ENCODE data around the gene KHDRBS1.
"Not testable (repeated sequence)": the region's sequence is repeated elsewhere in the genome, so short reads cannot be mapped to it uniquely, and the experiment has no call there.

Gene KHDRBS1

GRCh38 chr1:32013386-32014198 is at the start of gene KHDRBS1:
KHDRBS1 (plus strand) TSS chr1:32013868; CDS start chr1:32013996, 128 bp downstream.
- peak; percentile 99 for DNase-seq (ENCODE audit: low read depth)

GRCh38 chr1:31970873-31971272 is 42.8 kb upstream of the KHDRBS1 start:
- DNase-seq (ENCODE audit: low read depth): no peak

- DNase-seq (ENCODE audit: low read depth): no peak
These were observed 37.3 kb upstream of the KHDRBS1 start for GRCh38 chr1:31976401-31976800.

GRCh38 chr1:31977385-31978131 is 36.1 kb upstream of the KHDRBS1 start:
- DNase-seq (ENCODE audit: low read depth): no peak

GRCh38 chr1:31978843-31979400 is 34.7 kb upstream of the KHDRBS1 start:
- DNase-seq (ENCODE audit: low read depth): no peak

GRCh38 chr1:31980835-31981455 is 32.7 kb upstream of the KHDRBS1 start:
- DNase-seq (ENCODE audit: low read depth): no peak

- no peak for DNase-seq (ENCODE audit: low read depth)
These were observed 32.2 kb upstream of the KHDRBS1 start for GRCh38 chr1:31981456-31981839.

GRCh38 chr1:31981972-31982371 is 31.7 kb upstream of the KHDRBS1 start:
- no peak for DNase-seq (ENCODE audit: low read depth)

- DNase-seq (ENCODE audit: low read depth): peak; percentile 28
These were observed 29.0 kb upstream of the KHDRBS1 start for GRCh38 chr1:31984419-31985347.

- no peak for DNase-seq (ENCODE audit: low read depth)
These were observed 28.2 kb upstream of the KHDRBS1 start for GRCh38 chr1:31985430-31985829.

- no peak for DNase-seq (ENCODE audit: low read depth)
These were observed 26.5 kb upstream of the KHDRBS1 start for GRCh38 chr1:31987135-31987619.

GRCh38 chr1:31989964-31990363 is 23.7 kb upstream of the KHDRBS1 start:
- no peak for DNase-seq (ENCODE audit: low read depth)

- no peak for DNase-seq (ENCODE audit: low read depth)
These were observed 22.5 kb upstream of the KHDRBS1 start for GRCh38 chr1:31991182-31991581.

- no peak for DNase-seq (ENCODE audit: low read depth)
These were observed 18.4 kb upstream of the KHDRBS1 start for GRCh38 chr1:31995263-31995662.

- DNase-seq (ENCODE audit: low read depth): not testable (repeated sequence)
These were observed 17.5 kb upstream of the KHDRBS1 start for GRCh38 chr1:31996121-31996520.

- DNase-seq (ENCODE audit: low read depth): no peak
These were observed 11.8 kb upstream of the KHDRBS1 start for GRCh38 chr1:32001863-32002262.

- DNase-seq (ENCODE audit: low read depth): not testable (repeated sequence)
These were observed 11.4 kb upstream of the KHDRBS1 start for GRCh38 chr1:32002285-32002684.

GRCh38 chr1:32005522-32005921 is 8.1 kb upstream of the KHDRBS1 start:
- DNase-seq (ENCODE audit: low read depth): no peak

- no peak for DNase-seq (ENCODE audit: low read depth)
These were observed 6.1 kb upstream of the KHDRBS1 start for GRCh38 chr1:32007591-32007940.

GRCh38 chr1:32010246-32010645 is 3.4 kb upstream of the KHDRBS1 start:
- DNase-seq (ENCODE audit: low read depth): no peak

- no peak for DNase-seq (ENCODE audit: low read depth)
These were observed 821 bp upstream of the KHDRBS1 start for GRCh38 chr1:32012709-32013385.
